GDM1 (cell line): Measurements from ENCODE around the gene KCNA2.
A peak's percentile ranks its signal among the peaks of the same experiment; 100 is the strongest.

Source experiments
- DNase-seq: peaks from one replicate; lab custom pipeline; 2025; lab: John Stamatoyannopoulos, UW

KCNA2 gene

DNA sequence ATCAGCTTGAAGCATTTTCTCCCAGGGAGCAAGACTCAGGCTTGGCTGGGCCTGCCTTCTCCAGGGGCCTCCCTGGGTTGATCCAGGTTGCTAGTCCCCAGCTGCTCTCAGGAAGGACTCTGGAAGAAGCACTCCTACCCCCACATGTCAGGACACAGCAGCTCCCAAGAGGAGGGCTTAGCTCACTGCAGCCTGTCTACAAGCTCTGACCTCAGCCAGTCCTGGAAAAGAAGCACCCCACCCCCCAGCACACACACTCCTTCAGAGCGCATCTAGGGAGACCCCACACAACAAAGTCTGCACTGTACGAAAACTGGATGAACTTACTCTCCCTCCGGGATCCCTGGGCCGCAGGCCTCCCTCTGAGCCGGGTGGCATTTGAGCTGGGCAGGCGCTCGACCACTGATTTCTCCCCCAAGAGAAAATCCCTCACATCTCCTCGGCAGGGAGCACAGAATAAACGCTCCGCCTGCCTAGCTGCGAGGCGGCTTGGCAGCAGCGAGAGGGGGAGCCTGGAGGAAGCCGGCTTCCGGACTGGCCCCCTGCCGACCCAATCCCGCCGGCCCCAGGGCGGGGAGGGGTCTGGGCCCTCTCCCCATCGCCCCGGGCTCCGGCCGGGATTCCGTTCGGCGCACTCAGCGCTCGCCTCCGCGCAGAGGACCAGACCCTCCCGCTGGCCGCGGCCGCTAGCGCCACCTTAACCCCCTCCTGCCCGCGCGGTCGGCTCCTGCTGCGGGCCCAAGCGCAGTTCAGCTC lies at the start of gene KCNA2:
Gene KCNA2 (minus strand): TSS at position 458 of the 756 bp plus-strand sequence. CDS start 1,576 bp downstream, outside the sequence.
- DNase-seq, result no peak

DNA sequence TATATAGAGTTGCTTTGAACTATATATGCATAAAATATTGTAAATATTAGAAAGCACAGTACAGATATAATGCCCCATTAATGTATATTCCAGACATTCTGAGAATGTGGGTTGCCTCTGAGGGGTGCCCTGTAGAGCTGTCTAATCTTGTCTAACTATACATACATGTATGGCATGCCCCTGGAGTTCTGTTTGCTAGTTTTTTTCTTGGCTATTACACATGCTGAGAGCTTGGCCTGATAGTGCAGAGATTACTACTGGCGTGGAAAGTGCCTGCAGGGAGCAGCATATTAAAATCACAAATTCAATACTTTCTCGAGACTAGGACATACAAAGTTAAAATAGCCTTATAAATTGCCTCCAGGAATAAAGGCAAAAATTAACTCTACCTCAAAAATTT lies 44.5 kb upstream of the KCNA2 start:
- DNase-seq, result no peak

DNA sequence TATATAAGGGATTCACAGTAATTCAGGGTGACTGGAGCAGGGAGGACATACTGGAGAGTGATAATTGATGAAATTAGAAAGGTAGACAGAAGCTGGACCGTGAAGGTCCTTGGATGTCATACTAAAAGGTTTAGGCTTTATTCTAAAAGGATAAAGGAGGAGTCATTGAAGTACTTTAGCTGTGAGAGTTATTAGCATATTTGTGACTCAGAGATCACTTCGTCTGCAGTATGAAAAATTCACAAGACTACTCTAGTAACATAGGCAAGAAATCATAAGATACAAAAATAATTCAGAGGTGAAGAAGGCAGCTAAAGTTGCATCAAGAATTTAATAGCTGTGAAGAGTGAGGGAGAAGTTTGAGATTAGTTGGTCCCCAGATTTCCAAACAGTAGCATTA lies 42.3 kb upstream of the KCNA2 start:
- DNase-seq, result no peak

DNA sequence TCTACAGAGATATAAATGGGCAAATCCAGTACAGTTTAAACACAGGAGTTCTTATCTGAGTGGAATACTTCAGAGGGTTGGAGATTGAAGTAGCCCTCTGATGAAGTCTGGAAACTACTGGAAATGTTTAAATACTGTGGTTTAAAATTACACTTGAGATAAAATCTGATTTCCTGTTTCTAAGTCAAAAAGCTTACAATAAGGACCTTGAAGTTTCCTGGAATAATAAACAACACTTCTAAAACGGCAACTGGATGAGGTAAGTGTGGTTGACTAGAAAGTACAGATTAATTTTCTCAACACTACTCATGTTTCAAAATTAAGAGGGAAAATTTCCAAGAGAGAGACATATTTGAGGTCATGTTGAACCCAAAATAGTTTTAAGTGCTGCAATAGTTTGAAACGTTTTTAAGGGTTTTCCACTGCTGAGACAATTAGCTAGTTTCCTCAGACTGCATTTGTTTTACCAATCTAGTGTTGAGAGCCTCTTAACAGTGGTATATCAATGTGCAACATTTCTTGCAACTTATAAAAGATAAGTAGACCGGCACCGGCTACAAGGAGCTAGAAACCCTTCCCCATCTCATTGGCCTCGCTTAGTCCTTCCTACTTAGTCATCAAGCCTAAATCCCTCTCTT lies 41.2 kb upstream of the KCNA2 start:
- DNase-seq, result no peak

DNA sequence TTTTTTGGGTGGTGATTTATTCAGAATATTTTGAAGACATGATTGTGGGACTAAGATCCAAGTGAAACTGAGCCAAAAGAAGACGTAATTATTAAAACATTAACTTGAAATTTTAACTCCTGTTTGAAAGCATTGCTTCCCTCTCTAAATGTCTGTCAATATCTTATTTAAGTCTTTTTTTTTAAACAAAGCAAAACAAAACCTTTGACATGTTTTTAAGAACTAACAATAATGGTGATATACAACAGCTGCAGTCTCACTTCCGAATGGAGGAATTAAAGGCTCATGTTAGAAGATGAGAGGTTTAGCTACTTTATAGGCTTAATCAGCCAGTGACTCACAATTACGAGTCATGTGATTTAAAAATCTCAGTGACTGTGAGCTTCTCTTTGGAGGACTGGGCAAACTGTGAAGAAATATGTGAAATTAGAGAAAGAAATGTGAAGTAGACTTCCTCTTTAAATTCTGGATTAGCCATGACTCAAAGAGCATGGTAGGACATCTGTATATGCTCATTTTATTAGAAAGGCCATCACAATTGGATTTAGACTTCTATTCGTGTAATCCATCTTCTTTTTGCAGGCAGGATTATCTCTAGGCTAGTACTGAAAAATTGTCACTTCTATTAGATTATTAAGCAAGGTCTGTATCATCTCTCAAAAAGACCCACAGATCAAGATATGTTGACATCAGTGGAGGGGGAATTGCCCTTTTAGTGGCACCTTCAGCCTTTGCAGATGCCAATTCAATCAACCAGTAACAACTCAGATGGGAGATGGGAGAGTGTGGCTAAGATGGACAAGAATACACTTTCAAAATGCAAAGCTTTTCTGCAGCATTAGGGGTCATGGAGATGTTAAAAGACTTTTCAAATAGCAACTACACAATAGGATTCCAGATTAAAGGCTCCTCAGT lies 39.9 kb upstream of the KCNA2 start:
- DNase-seq, result no peak

DNA sequence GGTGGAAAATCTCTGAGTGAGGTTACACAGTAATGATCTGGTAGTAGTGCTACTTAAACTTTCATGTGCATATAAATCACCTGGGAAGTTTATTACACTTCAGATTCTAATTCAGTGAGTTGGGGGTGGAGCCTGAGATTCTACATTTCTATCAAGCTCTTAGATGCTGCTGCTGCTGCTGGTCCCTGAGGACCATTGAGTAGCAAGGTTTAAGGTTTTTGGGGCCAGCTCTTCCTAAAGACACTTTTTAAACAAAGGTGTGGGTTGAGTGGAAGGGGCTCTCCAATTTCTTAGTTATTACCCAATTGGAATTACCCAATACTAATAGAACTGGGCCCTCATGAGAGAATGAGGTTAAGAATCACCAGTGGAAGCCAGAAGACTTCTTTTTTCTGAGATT lies 39.1 kb upstream of the KCNA2 start:
- DNase-seq, result no peak

DNA sequence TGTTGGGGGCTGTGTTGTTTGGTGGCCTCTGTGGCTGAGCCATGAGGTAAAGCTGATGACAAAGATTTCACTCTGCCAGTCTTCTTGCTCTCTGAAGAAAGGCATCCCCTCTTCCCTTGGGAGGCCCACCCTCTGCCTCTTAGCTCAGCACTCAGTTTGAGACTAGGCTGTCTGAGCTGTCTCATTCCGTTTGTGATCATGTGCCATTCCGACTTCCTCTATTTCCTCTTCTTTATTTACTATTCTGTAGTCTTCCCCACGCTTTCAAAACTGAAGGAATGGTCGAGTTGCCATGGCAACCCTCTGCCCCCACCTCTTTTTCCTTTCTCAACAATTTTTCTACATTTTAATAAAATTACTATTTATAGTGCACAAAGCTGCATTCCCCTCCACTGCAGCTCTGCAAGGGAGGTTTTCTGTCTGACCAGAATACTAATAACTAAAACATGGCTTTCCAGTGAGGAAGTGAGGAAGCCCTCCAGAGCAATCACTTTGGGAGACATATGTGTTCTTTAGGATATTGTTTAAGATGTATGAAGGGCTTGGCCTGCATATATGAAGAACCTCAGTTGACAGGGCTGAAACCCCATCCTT lies 37.8 kb upstream of the KCNA2 start:
- DNase-seq, result no peak

DNA sequence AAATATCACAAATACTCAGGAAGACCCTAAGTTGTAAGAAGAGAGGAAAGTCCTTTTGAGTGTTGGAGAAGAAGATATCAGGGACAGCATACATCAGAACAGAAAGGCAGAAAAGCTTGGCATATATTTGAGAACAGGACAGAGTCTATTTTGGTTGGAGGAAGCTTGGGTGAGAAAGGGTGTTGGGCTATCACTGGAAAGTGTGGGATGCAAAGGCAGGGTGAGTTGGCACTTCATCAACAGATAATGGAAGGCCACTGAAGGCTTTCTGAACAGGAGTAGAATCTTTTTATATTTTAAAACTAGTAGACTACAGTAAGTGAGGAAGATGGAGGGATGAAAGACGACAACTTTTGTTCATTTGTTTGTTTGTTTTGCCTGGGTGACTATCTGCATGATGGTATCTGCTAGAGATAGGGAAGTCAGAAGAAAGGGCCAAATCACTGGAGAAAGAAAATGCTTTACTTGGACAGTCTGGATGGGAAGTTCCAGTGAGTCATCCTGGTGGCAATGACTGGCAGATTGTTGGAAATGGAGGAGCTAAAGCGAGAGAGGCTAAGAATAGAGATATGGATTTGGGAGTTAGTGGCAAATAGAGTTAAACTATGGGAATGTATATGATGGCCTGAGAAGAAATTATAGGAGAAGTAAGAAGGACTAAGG lies 33.7 kb upstream of the KCNA2 start:
- no peak for DNase-seq

DNA sequence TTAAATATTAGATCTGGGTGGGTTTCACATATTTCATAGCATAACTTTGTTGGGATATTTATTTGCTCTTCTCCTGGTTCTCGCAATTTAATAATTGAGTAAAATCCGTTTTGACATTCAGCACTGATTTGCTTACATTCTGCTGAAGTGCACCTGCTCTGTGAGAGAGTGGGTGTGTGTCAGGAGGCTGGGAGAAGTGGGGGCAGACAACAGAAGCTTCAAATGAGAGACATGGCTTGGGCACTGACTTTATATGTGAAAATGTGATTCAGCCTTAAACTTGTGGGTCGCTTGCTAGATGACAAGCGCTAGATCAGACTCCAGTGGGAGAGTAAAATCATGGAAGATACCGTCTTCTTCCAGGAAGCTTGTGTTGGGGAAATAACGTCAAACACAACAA lies 32.4 kb upstream of the KCNA2 start:
- DNase-seq, result no peak

DNA sequence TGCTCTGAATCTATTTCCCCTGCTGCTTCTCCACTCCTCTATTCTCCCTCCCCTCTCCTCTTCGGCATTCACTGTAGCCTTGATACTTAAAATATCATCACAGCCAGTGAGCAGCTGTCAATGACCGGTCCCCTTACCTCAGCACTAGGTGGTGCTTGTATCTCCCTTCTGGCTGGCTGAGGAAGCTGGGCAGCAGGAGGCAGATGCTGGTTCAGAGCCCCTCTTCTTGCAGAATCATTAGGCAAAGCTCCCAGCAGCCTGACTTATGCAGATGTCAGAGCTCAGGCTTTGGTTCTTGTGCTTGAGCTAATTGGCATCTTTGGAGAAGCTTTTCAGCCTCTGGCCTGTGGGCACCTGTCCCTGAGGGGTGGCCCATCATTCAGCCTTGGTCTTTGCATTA lies 31.9 kb upstream of the KCNA2 start:
- no peak for DNase-seq

DNA sequence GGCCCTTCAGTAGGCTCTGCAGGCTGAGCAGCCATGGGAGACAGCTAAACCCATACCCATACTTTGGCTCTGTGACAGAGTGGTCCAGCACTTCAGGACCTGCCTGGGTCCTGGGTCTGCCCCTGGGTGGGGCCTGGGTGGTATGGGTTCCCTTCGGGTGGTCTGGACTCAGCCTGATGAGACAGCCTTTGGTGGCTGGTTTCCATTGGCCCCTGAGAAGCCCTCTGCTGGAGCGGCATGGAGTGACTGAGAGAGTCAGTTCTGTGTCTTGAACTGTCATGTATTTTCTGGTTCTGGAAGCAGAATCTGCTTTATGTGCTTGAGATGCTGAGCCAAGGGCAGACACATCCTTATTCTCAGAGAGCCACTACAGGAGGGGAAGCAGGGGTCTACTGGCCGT lies 31.3 kb upstream of the KCNA2 start:
- DNase-seq, result no peak

DNA sequence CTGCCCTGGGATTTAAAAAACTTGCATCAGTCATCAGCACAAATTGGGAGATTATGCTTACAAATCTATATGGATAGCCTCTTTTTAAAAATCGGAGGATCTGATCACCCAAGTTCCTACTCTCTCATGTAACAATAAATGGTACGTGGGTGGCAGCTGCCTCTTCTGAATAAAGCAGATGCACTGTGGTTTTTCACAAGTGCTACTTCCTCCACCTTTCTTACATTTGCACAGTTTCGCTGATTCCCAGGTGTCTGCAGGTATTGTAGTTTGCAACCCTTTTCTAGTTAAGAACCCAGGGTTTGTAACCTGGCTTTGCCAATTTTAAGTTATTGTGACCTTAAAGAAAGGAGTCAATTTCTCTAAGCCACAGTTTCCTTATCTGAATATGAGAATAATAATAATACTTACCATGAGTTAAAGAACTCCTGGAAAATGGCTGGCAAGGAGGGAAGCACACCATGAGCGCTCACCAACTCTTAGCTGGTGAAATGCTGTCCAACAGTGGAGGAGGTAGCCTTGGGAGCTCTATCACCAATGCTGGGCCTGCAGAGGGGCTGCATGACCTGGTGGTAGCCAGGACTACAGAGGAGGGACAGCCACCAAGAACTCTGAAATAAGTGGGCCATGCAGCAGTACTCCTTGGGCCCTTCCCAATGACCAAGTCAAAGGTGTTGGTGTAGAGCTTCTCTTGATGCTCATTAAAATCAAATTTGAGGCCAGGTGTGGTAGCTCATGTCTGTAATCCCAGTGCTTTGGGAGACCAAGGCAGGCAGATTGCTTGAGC lies 30.2 kb upstream of the KCNA2 start:
- DNase-seq, result no peak

DNA sequence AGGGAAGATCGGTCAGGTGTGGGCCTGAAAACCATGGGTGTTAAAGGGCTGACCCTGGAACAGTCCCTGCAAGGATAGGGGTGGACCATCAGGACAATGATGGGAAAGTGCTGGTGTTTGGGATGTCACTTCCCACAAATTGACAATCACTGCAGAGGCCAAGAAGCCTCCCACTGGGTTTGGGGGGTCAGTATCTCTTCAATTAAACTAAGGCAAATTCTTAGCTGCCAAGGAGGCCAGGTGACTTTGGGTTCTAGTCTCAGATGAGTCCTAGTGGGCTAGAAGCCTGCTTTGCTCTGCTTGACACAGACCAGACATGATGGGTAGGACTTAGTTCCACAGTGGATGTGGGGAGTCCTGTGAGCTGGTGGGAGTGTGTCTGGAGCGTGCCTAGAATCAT lies 29.3 kb upstream of the KCNA2 start:
- DNase-seq, result no peak

DNA sequence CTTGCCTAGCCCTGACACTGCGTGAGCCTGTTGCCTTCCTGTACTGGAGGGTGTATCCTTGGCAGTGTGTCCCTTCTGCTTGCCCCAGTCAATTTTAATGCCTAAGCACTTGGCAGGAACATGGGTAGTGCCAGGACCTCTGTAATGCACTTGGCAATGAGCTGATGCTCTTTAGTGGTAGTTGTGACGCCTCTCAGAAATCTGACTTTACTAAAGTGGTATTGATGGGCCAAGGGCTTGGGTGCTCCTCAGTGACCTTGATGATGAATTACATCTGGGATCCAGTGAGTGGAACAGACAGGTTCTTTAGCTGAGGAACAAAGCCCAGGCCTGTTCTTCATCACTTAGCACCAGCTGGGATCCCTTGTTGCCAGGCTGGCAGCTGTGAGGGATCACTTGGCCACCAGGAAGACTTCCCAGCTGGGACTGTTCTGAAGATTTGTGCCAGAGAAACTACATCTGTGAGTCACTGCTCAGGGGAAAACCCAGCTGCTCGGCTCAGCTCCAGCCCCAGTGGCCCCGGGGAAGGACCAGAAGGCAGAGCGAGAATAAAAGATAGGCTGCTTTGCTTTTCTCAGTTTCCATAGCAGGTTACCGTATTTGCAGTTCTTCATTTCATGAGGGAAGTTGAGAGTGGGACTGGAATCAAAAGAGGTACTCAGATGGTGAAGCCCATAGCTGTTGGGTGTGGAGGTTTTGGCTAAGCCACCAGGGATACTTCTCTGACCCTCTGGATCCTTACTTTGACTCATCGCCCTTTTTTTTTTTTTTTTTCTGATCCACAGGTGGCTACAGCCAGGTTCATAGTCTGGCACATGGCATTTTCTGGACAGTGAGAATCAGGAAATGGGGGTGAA lies 28.5 kb upstream of the KCNA2 start:
- DNase-seq, result no peak

DNA sequence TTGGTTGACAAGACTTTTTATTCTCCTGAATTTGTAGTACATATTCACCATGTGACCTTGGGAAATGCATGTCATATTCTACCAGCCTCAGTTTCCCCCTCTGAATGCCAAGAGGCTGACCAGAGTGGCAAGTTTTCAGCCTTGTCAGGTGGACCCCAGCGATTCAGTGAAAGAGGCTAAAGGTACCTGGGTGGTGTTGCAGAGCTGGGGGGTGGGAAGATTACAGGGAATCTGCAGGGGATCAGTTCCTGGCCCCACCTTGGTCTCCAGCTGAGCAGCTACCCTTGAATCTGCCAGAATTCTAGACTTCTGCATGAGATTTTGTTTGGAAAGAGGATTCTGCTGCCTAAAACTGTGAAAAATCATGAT lies 27.9 kb upstream of the KCNA2 start:
- no peak for DNase-seq

DNA sequence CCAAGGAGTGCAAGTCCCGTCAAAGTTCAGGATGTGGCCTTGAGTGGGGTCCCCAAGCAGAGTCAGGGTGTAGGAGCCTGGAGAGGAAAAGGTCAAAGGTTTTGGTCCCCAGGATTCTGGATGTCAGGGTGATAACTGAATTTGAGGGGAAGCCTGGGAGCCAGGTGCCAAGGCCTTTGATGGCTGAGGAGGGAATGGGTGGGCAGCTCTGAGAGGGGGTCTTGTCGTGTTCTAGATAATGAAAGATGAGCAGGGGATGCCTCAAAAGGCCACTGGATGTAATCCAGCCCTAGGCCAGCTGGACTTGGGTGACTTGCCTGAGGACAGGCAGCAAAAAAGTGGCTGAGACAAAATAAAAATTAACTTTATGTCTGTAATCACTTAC lies 27.5 kb upstream of the KCNA2 start:
- no peak for DNase-seq

DNA sequence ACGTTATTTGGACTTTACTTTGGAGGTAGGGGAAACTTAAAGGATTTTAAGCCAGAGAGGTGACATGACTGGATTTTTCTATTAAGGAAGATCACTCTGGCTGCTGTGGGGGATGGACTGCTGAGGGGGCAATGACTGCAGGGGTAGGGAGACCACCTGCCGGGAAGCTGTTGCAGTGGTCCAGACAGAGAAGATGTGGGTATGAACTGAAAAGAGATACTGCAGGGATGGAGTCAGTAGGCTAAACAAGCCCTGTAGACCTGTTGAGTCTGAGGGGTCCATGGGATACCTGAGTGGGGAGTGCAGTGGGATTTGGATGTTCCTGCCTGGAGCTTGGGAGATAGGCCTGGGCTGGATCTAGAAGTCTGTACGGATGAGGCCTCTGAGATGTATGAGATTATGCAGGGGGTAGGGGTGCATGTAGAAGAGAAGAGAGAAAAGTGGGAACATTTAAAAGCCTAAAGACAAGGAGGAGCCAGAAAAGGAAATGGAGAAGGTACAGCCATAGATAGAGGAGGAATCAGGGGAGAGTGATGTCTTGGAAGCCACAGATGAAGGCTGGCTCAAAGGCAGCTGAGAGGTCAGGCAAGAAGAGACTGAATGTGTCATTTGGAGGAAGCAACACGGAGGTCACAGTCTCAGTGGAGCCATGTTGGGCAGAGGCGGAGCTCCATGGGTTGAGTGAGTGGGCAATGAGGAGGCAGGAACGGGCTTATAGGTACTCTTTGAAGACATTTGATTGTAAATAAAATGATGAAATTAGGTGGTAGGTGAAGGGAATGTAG lies 25.9 kb upstream of the KCNA2 start:
- DNase-seq, result no peak

DNA sequence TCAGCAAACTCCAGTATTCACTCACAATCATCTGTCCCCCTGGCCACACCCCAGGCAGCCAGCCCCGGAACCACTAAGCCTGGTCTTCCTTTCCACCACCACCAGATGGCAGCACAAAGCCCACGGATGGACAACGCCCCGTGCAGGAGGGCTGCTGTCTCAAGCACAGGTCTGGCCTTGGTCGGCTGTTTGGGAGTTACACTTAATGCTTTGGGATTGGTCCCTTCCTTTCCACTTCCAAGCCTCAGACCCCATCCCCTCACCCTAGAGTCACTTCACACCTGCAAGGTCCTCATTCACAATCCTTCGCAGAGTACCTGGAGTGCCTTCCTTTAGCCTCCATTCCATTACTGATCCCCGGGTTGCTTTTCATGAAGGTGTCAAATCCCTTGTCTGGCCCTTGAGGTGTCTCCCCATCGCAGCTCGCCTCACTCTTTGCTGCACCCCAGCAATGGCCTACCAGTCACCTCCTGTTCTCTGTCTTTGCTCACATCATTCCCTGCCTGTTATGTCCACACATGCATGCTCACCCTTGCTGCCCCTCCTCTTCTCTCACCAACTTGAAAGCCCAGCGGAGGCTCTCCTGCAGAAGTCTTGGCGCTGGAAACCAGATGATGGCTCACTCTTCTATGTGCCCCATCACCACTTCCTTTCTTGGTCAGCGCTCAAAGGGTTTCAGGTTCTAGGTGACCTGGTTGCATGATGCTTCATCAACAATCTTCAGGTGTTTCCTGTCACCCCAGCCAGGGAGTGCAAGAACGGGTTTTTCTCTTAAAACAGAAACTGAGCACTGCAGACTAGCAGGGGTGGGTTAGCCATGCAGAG lies 24.9 kb upstream of the KCNA2 start:
- DNase-seq, result peak; percentile 31
